ENCODE measurements around the gene ZNF195.
"Not testable (repeated sequence)": the region's sequence is repeated elsewhere in the genome, so short reads cannot be mapped to it uniquely, and the experiment has no call there.

GRCh38 chr11:3394956-3395355 lies 16.0 kb upstream of the ZNF195 start:
- not testable (repeated sequence) for TF ChIP-seq CTCF (conservative IDR thresholded peaks at IDR 0.05 in 1 of 2, IDR thresholded peaks at IDR 0.05 in 1 of 2; ENCODE audit: extremely low read depth in 1 of 2, insufficient read depth in 1 of 2, low read depth in 1 of 2, low read length in 2 of 2); EZH2 (IDR thresholded peaks at IDR 0.05; ENCODE audit: borderline replicate concordance, low read length)
